Panc1 (cell line): ENCODE data around the gene KASH5. TPM values are rescaled to one million over a fixed set of nuclear protein-coding genes. Genes with fewer than 3 reads are reported as not detected.

Source experiments
- ATAC-seq: fragments of 200-7000 bp; cut with Tn5 transposase; 2 replicates; pipeline ENCODE4 v1.9.1; 2020; ENCODE audit warnings: mild to moderate bottlenecking, moderate library complexity
- BruUV-seq: library from RNA; stranded (reverse); fragments of 400-500 nt; replicated peaks from 2 replicates; lab custom pipeline; 2021; lab: Mats Ljungman, UMichigan
- CTCF ChIA-PET: fragments of 300-600 bp; sonication (Branson Sonifier 250); formaldehyde crosslinking; loops from one replicate; lab custom pipeline; 2022; ENCODE audit warnings: antibody characterized with exemption; lab: Charles Lee
- POLR2A ChIA-PET: fragments of 300-600 bp; sonication (Branson Sonifier 250); formaldehyde crosslinking; loops from one replicate; lab custom pipeline; 2022; ENCODE audit warnings: antibody characterized with exemption; lab: Charles Lee
- DNase-seq: peaks from one replicate; pipeline ENCODE4 v3.0.0-alpha.2; 2010; ENCODE audit warnings: low read depth, low spot score
- H3K27ac ChIP-seq: 2 replicates; pipeline ENCODE4 v1.5.1; 2011; ENCODE audit warnings: mild to moderate bottlenecking, low read length, inconsistent platforms
- H3K27me3 ChIP-seq: fragments of 200-500 bp; sonication (Bioruptor generic); 2 replicates; pipeline ENCODE4 v1.6.0; 2014; ENCODE audit warnings: low read length, inconsistent platforms; ENCODE audit not compliant: control insufficient read depth, insufficient read depth
- H3K36me3 ChIP-seq: fragments of 200-500 bp; sonication (Bioruptor generic); 2 replicates; pipeline ENCODE4 v1.5.1; 2014; ENCODE audit warnings: inconsistent platforms, mild to moderate bottlenecking, low read length, moderate library complexity; ENCODE audit not compliant: control insufficient read depth, insufficient read depth
- H3K4me1 ChIP-seq: 2 replicates; pipeline ENCODE4 v1.5.1; 2011; ENCODE audit warnings: inconsistent platforms, mild to moderate bottlenecking, low read length, moderate library complexity; ENCODE audit not compliant: control insufficient read depth, insufficient read depth
- H3K4me3 ChIP-seq, 2 experiments: 2 replicates each; pipeline ENCODE4 v1.5.1; 2011 to 2012; ENCODE audit warnings: low read depth in 2 of 2, low read length in 2 of 2, mild to moderate bottlenecking in 2 of 2, inconsistent platforms in 1 of 2, moderate library complexity in 1 of 2
- H3K9me3 ChIP-seq: fragments of 200-500 bp; sonication (Bioruptor generic); 2 replicates; pipeline ENCODE4 v1.5.1; 2014; ENCODE audit warnings: low read depth, mild to moderate bottlenecking, inconsistent platforms, low read length, moderate library complexity; ENCODE audit not compliant: control insufficient read depth, insufficient read depth
- CTCF ChIP-seq: fragments of 450-650 bp; IDR thresholded peaks from 2 replicates; pipeline ENCODE4 v1.5.1; 2017; ENCODE audit warnings: mild to moderate bottlenecking
- POLR2AphosphoS5 ChIP-seq: IDR thresholded peaks from 2 replicates; pipeline ENCODE4 v1.6.1; 2012; ENCODE audit warnings: mild to moderate bottlenecking, low read depth, low read length, moderate library complexity
- REST ChIP-seq, 2 experiments: IDR thresholded peaks; 2 replicates each; pipeline ENCODE4 v1.6.1; 2011 to 2012; ENCODE audit warnings: low read depth in 2 of 2, control low read depth in 1 of 2, low read length in 1 of 2, mild to moderate bottlenecking in 1 of 2, moderate library complexity in 1 of 2; ENCODE audit not compliant: insufficient read depth in 1 of 2
- SIN3A ChIP-seq: IDR thresholded peaks from 2 replicates; pipeline ENCODE4 v1.6.1; 2012; ENCODE audit warnings: low read depth, mild to moderate bottlenecking, low read length, moderate library complexity, borderline replicate concordance; ENCODE audit not compliant: insufficient read depth
- TCF7L2 ChIP-seq: IDR thresholded peaks from 2 replicates; pipeline ENCODE4 v1.6.1; 2011; ENCODE audit warnings: mild to moderate bottlenecking, low read depth, low read length, inconsistent platforms
- in situ Hi-C: cut with HindIII; loops from 2 replicates; pipeline ENCODE4 v1.10.0; 2016; ENCODE audit warnings: low sequenced_read_pairs, low pct_unique_long_range_greater_than_20kb
- intact Hi-C: fragments of 100-400 bp; cut with micrococcal nuclease; formaldehyde crosslinking; loops from one replicate; pipeline ENCODE4 v1.10.0; 2022; ENCODE audit not compliant: unreplicated experiment
- total RNA-seq: library from RNA; stranded (reverse); gene quantifications from one replicate; pipeline ENCODE4 v1.2.1, GENCODE V29; 2021; ENCODE audit not compliant: unreplicated experiment

The KASH5 gene
- total RNA-seq, 1 experiment from 2014 or later, result not detected

- peak overlapping the region; percentile 15 to 28; a peak in 2 of 4 replicates for H3K4me3 ChIP-seq
- ChIA-PET POLR2A (no interaction called here), CTCF (no interaction called here)
- ATAC-seq (peak; percentile 75), DNase-seq (no peak)
- in situ Hi-C loops, result no loop called here
- H3K27me3 ChIP-seq, result no peaks in the 10 kb centered on the region; the same call in 1 of the 2 replicates
- H3K4me1 ChIP-seq, result no peaks in the 10 kb centered on the region; the same call in 1 of the 2 replicates
- intact Hi-C loops, result no loop called here
- no peaks in the 10 kb centered on the region for H3K36me3 ChIP-seq
- no peak for TF ChIP-seq POLR2AphosphoS5
- no peak for TF ChIP-seq SIN3A
- no peak for TF ChIP-seq TCF7L2
- TF ChIP-seq REST (IDR thresholded peaks at IDR 0.05; ENCODE audit: insufficient read depth in 1 of 2, low read depth in 2 of 2, low read length in 1 of 2), result no peak
- TF ChIP-seq CTCF, result no peak
- no peaks in the 10 kb centered on the region for H3K9me3 ChIP-seq
- no peak overlapping the region for H3K27ac ChIP-seq
- BruUV-seq, result no TSS peak
Observed at GRCh38 chr19:49427855-49428546, 40.0 kb downstream of the KASH5 start.

GRCh38 chr19:49428547-49429451, 40.8 kb downstream of the KASH5 start:
- in situ Hi-C loops (no loop called here), intact Hi-C loops (no loop called here)
- Histone ChIP-seq H3K36me3 (no peaks in the 10 kb centered on the region), H3K9me3 (no peaks in the 10 kb centered on the region), H3K4me1 (no peaks in the 10 kb centered on the region; the same call in 1 of the 2 replicates), H3K4me3 (no peak overlapping the region), H3K27ac (no peak overlapping the region), H3K27me3 (no peaks in the 10 kb centered on the region; the same call in 1 of the 2 replicates)
- ATAC-seq, result no peak
- no TSS peak for BruUV-seq
- no peak for TF ChIP-seq POLR2AphosphoS5
- no peak for TF ChIP-seq SIN3A
- no peak for TF ChIP-seq TCF7L2
- no peak for TF ChIP-seq CTCF
- no peak for DNase-seq
- ChIA-PET POLR2A (interaction anchor here (0.5 kb wide), 1 partner anchor 1081 kb away, joined by 10 read pairs; no protein-coding TSS in a partner anchor), CTCF (interaction anchor here (0.5 kb wide), 1 partner anchor 301 kb away, joined by 8 read pairs; no protein-coding TSS in a partner anchor)
